TTC549 (cell line): Measurements from ENCODE around the gene DNMBP.
"Not testable (repeated sequence)": the region's sequence is repeated elsewhere in the genome, so short reads cannot be mapped to it uniquely, and the experiment has no call there.

ENCODE experiments used
- FAIRE-seq: peaks from 2 replicates; lab custom pipeline; 2012; peaks lifted over from hg19 to GRCh38; lab: Jason Lieb, UNC

Gene DNMBP

GRCh38 chr10:99945263-99945662 lies 64.5 kb downstream of the DNMBP start:
- no peak for FAIRE-seq

- no peak for FAIRE-seq
Measured at GRCh38 chr10:99944860-99945259, 64.9 kb downstream of the DNMBP start.

- no peak for FAIRE-seq
Measured at GRCh38 chr10:99943908-99944307, 65.8 kb downstream of the DNMBP start.

GRCh38 chr10:99941942-99942820 lies 67.6 kb downstream of the DNMBP start:
- no peak for FAIRE-seq

GRCh38 chr10:99938563-99938962 lies 71.2 kb downstream of the DNMBP start:
- FAIRE-seq: no peak

GRCh38 chr10:99937630-99938029 lies 72.1 kb downstream of the DNMBP start:
- no peak for FAIRE-seq

GRCh38 chr10:99932203-99932957 lies 77.4 kb downstream of the DNMBP start:
- not testable (repeated sequence) for FAIRE-seq

- FAIRE-seq: no peak
Measured at GRCh38 chr10:99930731-99931550, 78.8 kb downstream of the DNMBP start.

- FAIRE-seq: no peak
Measured at GRCh38 chr10:99929360-99929759, 80.4 kb downstream of the DNMBP start.

- no peak for FAIRE-seq
Measured at GRCh38 chr10:99927721-99928280, 81.9 kb downstream of the DNMBP start.

GRCh38 chr10:99926925-99927720 lies 82.6 kb downstream of the DNMBP start:
- FAIRE-seq: no peak

GRCh38 chr10:99924451-99925255 lies 85.1 kb downstream of the DNMBP start:
- FAIRE-seq: no peak

- no peak for FAIRE-seq
Measured at GRCh38 chr10:99921948-99922347, 87.8 kb downstream of the DNMBP start.

- FAIRE-seq: no peak
Measured at GRCh38 chr10:99920901-99921300, 88.8 kb downstream of the DNMBP start.

- FAIRE-seq: no peak
Measured at GRCh38 chr10:99920486-99920885, 89.3 kb downstream of the DNMBP start.

- no peak for FAIRE-seq
Measured at GRCh38 chr10:99917963-99918825, 91.6 kb downstream of the DNMBP start.

- no peak for FAIRE-seq
Measured at GRCh38 chr10:99916776-99917175, 93.0 kb downstream of the DNMBP start.

GRCh38 chr10:99915414-99915813 lies 94.3 kb downstream of the DNMBP start:
- FAIRE-seq: no peak

- no peak for FAIRE-seq
Measured at GRCh38 chr10:99914236-99914635, 95.5 kb downstream of the DNMBP start.

GRCh38 chr10:99913831-99914235 lies 95.9 kb downstream of the DNMBP start:
- no peak for FAIRE-seq
